HCT116 (cell line): ENCODE measurements around the gene TGFBR1. TPM values are rescaled to one million over a fixed set of nuclear protein-coding genes. Genes with fewer than 3 reads are reported as not detected.

ENCODE experiments used
- ATAC-seq: fragments of 200-7000 bp; cut with Tn5 transposase; 2 replicates; pipeline ENCODE4 v1.9.1; 2020; ENCODE audit warnings: mild to moderate bottlenecking, moderate library complexity
- BruUV-seq: library from RNA; stranded (reverse); fragments of 400-500 nt; replicated peaks from 2 replicates; lab custom pipeline; 2021; lab: Mats Ljungman, UMichigan
- CTCF ChIA-PET: fragments of 300-600 bp; sonication (Branson Sonifier 250); formaldehyde crosslinking; loops from one replicate; lab custom pipeline; 2021; ENCODE audit warnings: antibody characterized with exemption; lab: Charles Lee
- POLR2A ChIA-PET: fragments of 300-600, 350-600 bp; sonication (Branson Sonifier 250); formaldehyde crosslinking; loops from one replicate; lab custom pipeline; 2021; ENCODE audit warnings: antibody characterized with exemption; lab: Charles Lee
- RAD21 ChIA-PET, 2 experiments: fragments of 300-600 bp; sonication (Branson Sonifier 250); formaldehyde crosslinking; loops; one replicate each; lab custom pipeline; 2023; ENCODE audit warnings: low total read pairs in 2 of 2; ENCODE audit not compliant: uncharacterized antibody in 2 of 2, unreplicated experiment in 2 of 2, low non-redundant PET in 1 of 2; lab: Charles Lee
- DNase-seq: peaks from one replicate; pipeline ENCODE4 v3.0.0-alpha.2; 2010; ENCODE audit warnings: low read depth, low spot score
- H2AFZ ChIP-seq: fragments of 200-600 bp; shearing (Covaris generic), sonication (generic); 2 replicates; pipeline ENCODE4 v1.6.1; 2017; ENCODE audit warnings: low read depth, mixed run types, mixed read lengths, antibody characterized with exemption, low read length; ENCODE audit not compliant: poor library complexity, severe bottlenecking
- H3K27ac ChIP-seq: 2 replicates; pipeline ENCODE4 v1.5.1; 2012; ENCODE audit warnings: low read depth, low read length
- H3K27me3 ChIP-seq: fragments of 200-600 bp; sonication (generic); 2 replicates; pipeline ENCODE4 v1.6.1; 2016; ENCODE audit warnings: mixed run types, low read length, mixed read lengths; ENCODE audit not compliant: insufficient read depth
- H3K36me3 ChIP-seq, 2 experiments: fragments of 200-500 bp in 1 of 2; fragments of 200-600 bp in 1 of 2; sonication (Bioruptor generic) in 1 of 2; sonication (generic) in 1 of 2; 2 replicates each; pipeline versions ENCODE4 v1.5.1 to v1.6.1; 2014 to 2016; ENCODE audit warnings: low read length in 2 of 2, inconsistent platforms in 1 of 2, mixed read lengths in 1 of 2, mixed run types in 1 of 2; ENCODE audit not compliant: insufficient read depth in 2 of 2, control insufficient read depth in 1 of 2
- H3K4me1 ChIP-seq, 2 experiments: fragments of 200-600 bp in 1 of 2; sonication (generic) in 1 of 2; 2 replicates each; pipeline versions ENCODE4 v1.5.1 to v1.6.1; 2012 to 2017; ENCODE audit warnings: low read length in 2 of 2, inconsistent platforms in 1 of 2, mild to moderate bottlenecking in 1 of 2, mixed read lengths in 1 of 2, mixed run types in 1 of 2, moderate library complexity in 1 of 2; ENCODE audit not compliant: insufficient read depth in 2 of 2, control insufficient read depth in 1 of 2
- H3K4me2 ChIP-seq: fragments of 200-600 bp; sonication (generic); 2 replicates; pipeline ENCODE4 v1.6.1; 2017; ENCODE audit warnings: mixed run types, low read length, mixed read lengths
- H3K4me3 ChIP-seq, 2 experiments: fragments of 200-600 bp in 1 of 2; sonication (generic) in 1 of 2; replicated peaks in 1 of 2; 2 replicates each; pipeline ENCODE4 v1.5.1; 2011 to 2016; ENCODE audit warnings: low read length in 2 of 2, control low read depth in 1 of 2, low read depth in 1 of 2, mild to moderate bottlenecking in 1 of 2, mixed read lengths in 1 of 2, mixed run types in 1 of 2
- H3K79me2 ChIP-seq: fragments of 200-600 bp; sonication (generic); 2 replicates; pipeline ENCODE4 v1.6.1; 2017; ENCODE audit warnings: mild to moderate bottlenecking, mixed run types, low read length, moderate library complexity, mixed read lengths; ENCODE audit not compliant: insufficient read depth
- H3K9ac ChIP-seq: fragments of 200-600 bp; sonication (generic); 2 replicates; pipeline ENCODE4 v1.6.1; 2016; ENCODE audit warnings: low read length, mixed read lengths
- H3K9me2 ChIP-seq: fragments of 200-600 bp; sonication (generic), shearing (Covaris generic); 2 replicates; pipeline ENCODE4 v1.6.1; 2017; ENCODE audit warnings: mixed run types, mild to moderate bottlenecking, moderate library complexity; ENCODE audit not compliant: insufficient read depth
- H3K9me3 ChIP-seq, 2 experiments: fragments of 200-500 bp in 1 of 2; fragments of 200-600 bp in 1 of 2; sonication (Bioruptor generic) in 1 of 2; sonication (generic) in 1 of 2; 2 replicates each; pipeline ENCODE4 v1.6.1; 2014 to 2017; ENCODE audit warnings: low read length in 2 of 2, mixed read lengths in 2 of 2, inconsistent platforms in 1 of 2, low read depth in 1 of 2, mild to moderate bottlenecking in 1 of 2, mixed run types in 1 of 2, moderate library complexity in 1 of 2; ENCODE audit not compliant: control insufficient read depth in 1 of 2, insufficient read depth in 1 of 2
- H4K20me1 ChIP-seq: fragments of 200-600 bp; sonication (generic), shearing (Covaris generic); 2 replicates; pipeline ENCODE4 v1.6.1; 2017; ENCODE audit warnings: mixed run types, mild to moderate bottlenecking, moderate library complexity; ENCODE audit not compliant: insufficient read depth
- CBX3 ChIP-seq: IDR thresholded peaks from 2 replicates; pipeline ENCODE4 v1.6.1; 2012; ENCODE audit warnings: low read depth
- CEBPB ChIP-seq: IDR thresholded peaks from 2 replicates; pipeline ENCODE4 v1.6.1; 2012; ENCODE audit warnings: low read depth
- ELF1 ChIP-seq: IDR thresholded peaks from 2 replicates; pipeline ENCODE4 v1.6.1; 2012; ENCODE audit warnings: low read depth, borderline replicate concordance
- EZH2 ChIP-seq: fragments of 200-600 bp; sonication (generic); IDR thresholded peaks from 2 replicates; pipeline ENCODE4 v1.6.1; 2017; ENCODE audit warnings: antibody characterized with exemption, mixed run types
- POLR2A ChIP-seq: IDR thresholded peaks from 2 replicates; pipeline ENCODE4 v1.7.0; 2011; ENCODE audit warnings: borderline replicate concordance; ENCODE audit not compliant: insufficient read depth, insufficient read length; ENCODE audit errors: extremely low read depth
- POLR2AphosphoS5 ChIP-seq: IDR thresholded peaks from 2 replicates; pipeline ENCODE4 v1.6.1; 2011; ENCODE audit warnings: mild to moderate bottlenecking, low read depth, low read length, moderate library complexity
- RAD21 ChIP-seq: IDR thresholded peaks from 2 replicates; pipeline ENCODE4 v1.6.1; 2012; ENCODE audit warnings: low read depth, mild to moderate bottlenecking
- SIN3A ChIP-seq: IDR thresholded peaks from 2 replicates; pipeline ENCODE4 v1.6.1; 2012; ENCODE audit warnings: low read depth
- SRF ChIP-seq: IDR thresholded peaks from 2 replicates; pipeline ENCODE4 v1.6.1; 2012; ENCODE audit warnings: low read depth
- TCF7L2 ChIP-seq: IDR thresholded peaks from 2 replicates; pipeline ENCODE4 v1.7.0; 2011; ENCODE audit warnings: borderline replicate concordance, inconsistent platforms; ENCODE audit not compliant: insufficient read depth, insufficient read length; ENCODE audit errors: extremely low read depth
- YY1 ChIP-seq: IDR thresholded peaks from 2 replicates; pipeline ENCODE4 v1.6.1; 2011; ENCODE audit warnings: low read length, low read depth, moderate library complexity, mild to moderate bottlenecking; ENCODE audit not compliant: insufficient replicate concordance; ENCODE audit errors: extremely low read depth
- intact Hi-C: fragments of 100-400 bp; cut with micrococcal nuclease; formaldehyde crosslinking; loops from 2 replicates; pipeline ENCODE4 v1.10.0; 2022
- total RNA-seq: library from RNA; stranded (reverse); gene quantifications from one replicate; pipeline ENCODE4 v1.2.1, GENCODE V29; 2021; ENCODE audit not compliant: unreplicated experiment
- TF ChIP-seq, protein P1 (sequence below), 3 experiments: fragments of 200-600 bp in 1 of 3; sonication (generic) in 1 of 3; IDR thresholded peaks in 2 of 3; conservative IDR thresholded peaks in 1 of 3; 2 replicates each; pipeline ENCODE4 v1.5.1; 2012 to 2017; ENCODE audit warnings: low read depth in 2 of 3, low read length in 2 of 3, antibody characterized with exemption in 1 of 3, borderline replicate concordance in 1 of 3, control low read depth in 1 of 3, mild to moderate bottlenecking in 1 of 3, mixed read lengths in 1 of 3, mixed run types in 1 of 3, moderate library complexity in 1 of 3; ENCODE audit not compliant: insufficient read depth in 1 of 3

Gene TGFBR1
- total RNA-seq, 1 experiment from 2014 or later = 26.6 TPM

DNA sequence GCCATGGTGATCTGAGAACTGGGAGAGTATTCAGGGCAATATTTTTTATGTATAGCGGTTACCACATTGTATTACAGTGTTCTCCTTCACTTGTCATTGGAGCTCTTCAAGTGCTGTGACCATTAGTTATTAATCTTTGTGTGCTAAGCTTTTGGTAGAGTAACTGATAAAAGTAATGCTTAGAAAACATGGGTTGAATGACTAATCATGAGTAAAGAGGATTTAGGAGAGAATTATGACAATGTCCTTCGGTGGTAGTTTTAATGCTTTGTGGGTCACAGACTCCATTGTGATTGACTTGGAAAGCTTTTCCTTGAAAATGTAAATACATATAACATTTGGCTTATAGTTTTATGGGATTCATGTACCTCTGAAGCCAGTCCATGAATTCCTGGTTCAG, 21.4 kb downstream of the TGFBR1 start:
- ChIA-PET CTCF (interaction anchor here (1.8 kb wide), 1 partner anchor 14 kb away, joined by 5 read pairs; no protein-coding TSS in a partner anchor), RAD21 (no interaction called here)
- no peak overlapping the region for H2AFZ ChIP-seq
- no peak for DNase-seq
- H3K79me2 ChIP-seq = no peaks in the 10 kb centered on the region
- BruUV-seq = no TSS peak
- H3K9me2 ChIP-seq = no peaks in the 10 kb centered on the region
- no peak overlapping the region for H3K9ac ChIP-seq
- H3K4me1 ChIP-seq = no peaks in the 10 kb centered on the region
- no peak for ATAC-seq
- no peaks in the 10 kb centered on the region for H3K36me3 ChIP-seq
- H3K4me2 ChIP-seq = no peak overlapping the region
- TF ChIP-seq TCF7L2 (no peak), RAD21 (no peak), SRF (no peak), EZH2 (no peak), POLR2A (no peak), CEBPB (no peak), ELF1 (no peak), SIN3A (no peak), CBX3 (no peak), POLR2AphosphoS5 (no peak), YY1 (no peak)
- TF ChIP-seq, protein P1, sequence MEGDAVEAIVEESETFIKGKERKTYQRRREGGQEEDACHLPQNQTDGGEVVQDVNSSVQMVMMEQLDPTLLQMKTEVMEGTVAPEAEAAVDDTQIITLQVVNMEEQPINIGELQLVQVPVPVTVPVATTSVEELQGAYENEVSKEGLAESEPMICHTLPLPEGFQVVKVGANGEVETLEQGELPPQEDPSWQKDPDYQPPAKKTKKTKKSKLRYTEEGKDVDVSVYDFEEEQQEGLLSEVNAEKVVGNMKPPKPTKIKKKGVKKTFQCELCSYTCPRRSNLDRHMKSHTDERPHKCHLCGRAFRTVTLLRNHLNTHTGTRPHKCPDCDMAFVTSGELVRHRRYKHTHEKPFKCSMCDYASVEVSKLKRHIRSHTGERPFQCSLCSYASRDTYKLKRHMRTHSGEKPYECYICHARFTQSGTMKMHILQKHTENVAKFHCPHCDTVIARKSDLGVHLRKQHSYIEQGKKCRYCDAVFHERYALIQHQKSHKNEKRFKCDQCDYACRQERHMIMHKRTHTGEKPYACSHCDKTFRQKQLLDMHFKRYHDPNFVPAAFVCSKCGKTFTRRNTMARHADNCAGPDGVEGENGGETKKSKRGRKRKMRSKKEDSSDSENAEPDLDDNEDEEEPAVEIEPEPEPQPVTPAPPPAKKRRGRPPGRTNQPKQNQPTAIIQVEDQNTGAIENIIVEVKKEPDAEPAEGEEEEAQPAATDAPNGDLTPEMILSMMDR (IDR thresholded peaks at IDR 0.05 in 2 of 3, conservative IDR thresholded peaks at IDR 0.05 in 1 of 3; ENCODE audit: borderline replicate concordance in 1 of 3, insufficient read depth in 1 of 3, low read depth in 2 of 3, low read length in 2 of 3) = no peak
- TF ChIP-seq, all 23 proteins: peak for 0
- POLR2A ChIA-PET = no interaction called here
- no peak overlapping the region for H3K27ac ChIP-seq
- no peaks in the 10 kb centered on the region for H3K9me3 ChIP-seq
- no peaks in the 10 kb centered on the region for H3K27me3 ChIP-seq
- intact Hi-C loops = no loop called here
- no peak overlapping the region for H3K4me3 ChIP-seq
- no peaks in the 10 kb centered on the region for H4K20me1 ChIP-seq
